ENCODE results near the gene GAS7.

- TF ChIP-seq POLR2A (IDR thresholded peaks at IDR 0.05; ENCODE audit: low read length) (no peak), GATA1 (IDR thresholded peaks at IDR 0.05; ENCODE audit: low read depth, low read length) (no peak)
Measured at GRCh38 chr17:10018461-10018891, 179.9 kb downstream of the GAS7 start.
